Mesenchymal stem cell (in vitro differentiated cells and primary cell): ENCODE results near the gene SIKE1.

Experiments
- DNase-seq: peaks from one replicate; pipeline ENCODE4 v3.0.0-alpha.2; 2013
- H2AFZ ChIP-seq: one replicate; pipeline ENCODE4 v1.6.1; 2013; ENCODE audit warnings: low read depth, mild to moderate bottlenecking, control low read depth, inconsistent platforms, low read length, moderate library complexity
- H2AK5ac ChIP-seq: 2 replicates; pipeline ENCODE4 v1.6.1; 2013; ENCODE audit warnings: low read length, moderate library complexity, mild to moderate bottlenecking, inconsistent platforms; ENCODE audit not compliant: severe bottlenecking
- H2BK120ac ChIP-seq: one replicate; pipeline ENCODE4 v1.6.1; 2013; ENCODE audit warnings: low read depth, mild to moderate bottlenecking, inconsistent platforms, low read length, moderate library complexity
- H2BK12ac ChIP-seq, 2 experiments: one replicate each; pipeline ENCODE4 v1.6.1; 2013; ENCODE audit warnings: inconsistent platforms in 2 of 2, low read length in 2 of 2, mild to moderate bottlenecking in 2 of 2, moderate library complexity in 2 of 2, control low read depth in 1 of 2
- H2BK15ac ChIP-seq: one replicate; pipeline ENCODE4 v1.6.1; 2013; ENCODE audit warnings: mild to moderate bottlenecking, low read depth, inconsistent platforms; ENCODE audit not compliant: poor library complexity, severe bottlenecking
- H2BK5ac ChIP-seq: 2 replicates; pipeline ENCODE4 v1.6.1; 2013; ENCODE audit warnings: low read depth, mild to moderate bottlenecking, low read length, control low read depth, inconsistent platforms; ENCODE audit not compliant: poor library complexity, severe bottlenecking
- H3K14ac ChIP-seq, 2 experiments: one replicate each; pipeline ENCODE4 v1.6.1; 2013; ENCODE audit warnings: inconsistent platforms in 2 of 2, low read length in 2 of 2, control low read depth in 1 of 2, mild to moderate bottlenecking in 1 of 2, moderate library complexity in 1 of 2
- H3K18ac ChIP-seq, 2 experiments: one replicate each; pipeline ENCODE4 v1.6.1; 2013; ENCODE audit warnings: inconsistent platforms in 2 of 2, low read length in 2 of 2, control low read depth in 1 of 2, low read depth in 1 of 2, mild to moderate bottlenecking in 1 of 2
- H3K23ac ChIP-seq, 2 experiments: one replicate each; pipeline ENCODE4 v1.6.1; 2013; ENCODE audit warnings: inconsistent platforms in 2 of 2, low read length in 2 of 2, mild to moderate bottlenecking in 2 of 2, moderate library complexity in 2 of 2, control low read depth in 1 of 2
- H3K27ac ChIP-seq: 2 replicates; pipeline ENCODE4 v1.5.1; 2013; ENCODE audit warnings: mild to moderate bottlenecking, moderate library complexity, low read length, control low read depth, inconsistent platforms; ENCODE audit not compliant: poor library complexity, severe bottlenecking
- H3K27me3 ChIP-seq, 2 experiments: 2 replicates each; pipeline versions ENCODE4 v1.6.1 to v1.7.0; 2013; ENCODE audit warnings: low read length in 2 of 2, mild to moderate bottlenecking in 2 of 2, moderate library complexity in 2 of 2, control low read depth in 1 of 2, inconsistent platforms in 1 of 2; ENCODE audit not compliant: control insufficient read depth in 1 of 2, insufficient read depth in 1 of 2
- H3K36me3 ChIP-seq, 2 experiments: 2 replicates each; pipeline versions ENCODE4 v1.6.1 to v1.7.0; 2013; ENCODE audit warnings: low read length in 2 of 2, control low read depth in 1 of 2, inconsistent platforms in 1 of 2, low read depth in 1 of 2, mild to moderate bottlenecking in 1 of 2; ENCODE audit not compliant: insufficient read depth in 2 of 2, control insufficient read depth in 1 of 2
- H3K4ac ChIP-seq, 2 experiments: one replicate each; pipeline ENCODE4 v1.6.1; 2013; ENCODE audit warnings: inconsistent platforms in 2 of 2, low read length in 2 of 2, mild to moderate bottlenecking in 2 of 2, moderate library complexity in 2 of 2, control low read depth in 1 of 2, low read depth in 1 of 2
- H3K4me1 ChIP-seq: 2 replicates; pipeline ENCODE4 v1.6.1; 2013; ENCODE audit warnings: low read depth, low read length, control low read depth; ENCODE audit not compliant: control insufficient read depth, insufficient read depth
- H3K4me2 ChIP-seq: 2 replicates; pipeline ENCODE4 v1.6.1; 2013; ENCODE audit warnings: low read length, mild to moderate bottlenecking, inconsistent platforms; ENCODE audit not compliant: poor library complexity, severe bottlenecking
- H3K4me3 ChIP-seq, 2 experiments: 2 replicates each; pipeline versions ENCODE4 v1.5.1 to v1.7.0; 2013; ENCODE audit warnings: low read length in 2 of 2, mild to moderate bottlenecking in 2 of 2, control low read depth in 1 of 2, low read depth in 1 of 2; ENCODE audit not compliant: insufficient read depth in 1 of 2
- H3K79me1 ChIP-seq: replicated peaks from 2 replicates; pipeline ENCODE4 v1.6.1; 2013; ENCODE audit warnings: mild to moderate bottlenecking, control low read depth, low read length, inconsistent platforms; ENCODE audit not compliant: poor library complexity, severe bottlenecking
- H3K9ac ChIP-seq: 2 replicates; pipeline ENCODE4 v1.7.0; 2013; ENCODE audit warnings: mild to moderate bottlenecking, low read length, moderate library complexity
- H3K9me3 ChIP-seq: 2 replicates; pipeline ENCODE4 v1.7.0; 2013; ENCODE audit warnings: mild to moderate bottlenecking, low read length; ENCODE audit not compliant: control insufficient read depth
- H4K8ac ChIP-seq: one replicate; pipeline ENCODE4 v1.6.1; 2013; ENCODE audit warnings: inconsistent platforms, mild to moderate bottlenecking, low read length, moderate library complexity
- H4K91ac ChIP-seq: one replicate; pipeline ENCODE4 v1.6.1; 2013; ENCODE audit warnings: mild to moderate bottlenecking, low read length, inconsistent platforms
- WGBS: methylation state at CpG from one replicate; pipeline ENCODE4 v1.1.7; 2013; ENCODE audit warnings: mixed read lengths; 5-methylcytosine and 5-hydroxymethylcytosine counted together

SIKE1 gene

DNA sequence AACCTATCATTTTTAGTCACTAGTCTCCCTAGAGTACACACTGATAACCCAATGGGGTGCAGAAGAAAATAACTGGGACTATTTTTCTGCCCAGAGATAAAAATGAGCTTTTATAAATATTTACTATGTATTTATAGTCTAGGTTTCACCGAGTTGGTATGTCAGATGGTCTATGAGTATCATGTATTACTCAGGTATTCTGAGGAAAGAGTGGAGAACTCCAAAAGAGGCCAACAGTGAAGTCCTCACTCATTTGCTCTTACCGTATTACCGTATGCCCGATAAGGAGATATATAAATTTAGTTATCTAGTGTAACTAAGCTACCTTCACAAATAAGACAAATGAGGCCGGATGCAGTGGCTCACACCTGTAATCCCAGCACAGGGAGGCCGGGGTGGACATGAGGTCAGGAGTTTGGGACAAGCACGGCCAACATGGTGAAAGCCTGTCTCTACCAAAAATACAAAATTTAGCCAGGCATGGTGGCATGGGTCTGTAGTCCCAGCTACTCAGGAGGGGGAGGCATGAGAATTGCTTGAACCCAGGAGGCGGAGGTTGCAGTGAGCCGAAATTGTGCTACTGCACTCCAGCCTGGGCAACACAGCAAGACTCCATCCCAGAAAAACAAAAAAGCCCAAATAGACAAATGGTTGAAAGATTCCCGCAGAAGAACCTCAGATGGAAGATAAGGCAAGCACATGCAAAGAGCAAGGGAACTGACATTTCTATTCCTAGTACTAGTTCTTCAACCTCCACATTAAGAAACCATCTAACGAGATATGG lies 38.3 kb downstream of the SIKE1 start:
- Histone ChIP-seq H3K4me1 (peaks cover 2% of the 10 kb centered on the region), H3K4me3 (no peak overlapping the region), H2BK120ac (no peak overlapping the region), H4K91ac (no peak overlapping the region), H3K18ac (no peak overlapping the region), H3K23ac (no peak overlapping the region), H4K8ac (no peak overlapping the region), H2AFZ (no peak overlapping the region), H3K27ac (no peak overlapping the region), H2BK12ac (no peak overlapping the region), H3K4me2 (no peak overlapping the region), H3K14ac (no peak overlapping the region), H3K27me3 (no peaks in the 10 kb centered on the region), H3K9me3 (no peaks in the 10 kb centered on the region), H3K36me3 (peaks cover 17 to 93% of the 10 kb centered on the region in 2 experiments), H3K9ac (no peak overlapping the region), H2BK15ac (no peak overlapping the region), H3K79me1 (peaks cover 4% of the 10 kb centered on the region), H2BK5ac (peak overlapping the region; percentile 31), H3K4ac (no peak overlapping the region), H2AK5ac (no peak overlapping the region)
- DNase-seq: no peak
- 94% methylated on average over 7 of the region's 11 CpGs for WGBS

DNA sequence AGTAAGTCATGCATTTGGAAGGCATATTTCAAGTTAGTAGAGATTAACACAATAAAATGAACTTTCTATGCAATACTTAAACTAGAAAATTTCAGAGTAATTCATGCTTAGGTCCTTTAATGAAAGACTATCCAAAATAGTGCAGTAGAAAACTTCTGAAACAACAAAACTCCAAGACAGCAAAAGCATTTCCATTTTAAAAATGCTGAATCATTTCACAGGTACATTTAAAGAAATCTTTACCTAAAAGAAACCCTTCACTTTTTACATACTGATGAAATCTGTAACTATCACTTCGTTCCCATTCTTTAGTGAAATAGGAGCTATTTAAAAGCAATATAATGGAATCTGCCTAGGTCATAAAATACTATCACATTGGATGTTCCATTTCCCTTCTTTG lies 40.2 kb downstream of the SIKE1 start:
- H3K4me3 ChIP-seq: no peak overlapping the region
- no peak overlapping the region for H4K91ac ChIP-seq
- H3K4me2 ChIP-seq: no peak overlapping the region
- no peak for DNase-seq
- peaks cover 20 to 93% of the 10 kb centered on the region in 2 experiments for H3K36me3 ChIP-seq
- WGBS: no CpG with 5 or more reads among the region's 1 CpG
- H3K9me3 ChIP-seq: no peaks in the 10 kb centered on the region
- H3K9ac ChIP-seq: no peak overlapping the region
- H3K14ac ChIP-seq: no peak overlapping the region
- no peak overlapping the region for H2AFZ ChIP-seq
- no peak overlapping the region for H3K23ac ChIP-seq
- no peaks in the 10 kb centered on the region for H3K27me3 ChIP-seq
- no peak overlapping the region for H4K8ac ChIP-seq
- H2BK120ac ChIP-seq: no peak overlapping the region
- peaks cover 2% of the 10 kb centered on the region for H3K4me1 ChIP-seq
- H3K18ac ChIP-seq: no peak overlapping the region
- no peak overlapping the region for H2BK12ac ChIP-seq
- H3K79me1 ChIP-seq: peaks cover 12% of the 10 kb centered on the region
- H2BK15ac ChIP-seq: no peak overlapping the region
- H3K4ac ChIP-seq: no peak overlapping the region
- H2AK5ac ChIP-seq: no peak overlapping the region
- H3K27ac ChIP-seq: no peak overlapping the region
- no peak overlapping the region for H2BK5ac ChIP-seq

DNA sequence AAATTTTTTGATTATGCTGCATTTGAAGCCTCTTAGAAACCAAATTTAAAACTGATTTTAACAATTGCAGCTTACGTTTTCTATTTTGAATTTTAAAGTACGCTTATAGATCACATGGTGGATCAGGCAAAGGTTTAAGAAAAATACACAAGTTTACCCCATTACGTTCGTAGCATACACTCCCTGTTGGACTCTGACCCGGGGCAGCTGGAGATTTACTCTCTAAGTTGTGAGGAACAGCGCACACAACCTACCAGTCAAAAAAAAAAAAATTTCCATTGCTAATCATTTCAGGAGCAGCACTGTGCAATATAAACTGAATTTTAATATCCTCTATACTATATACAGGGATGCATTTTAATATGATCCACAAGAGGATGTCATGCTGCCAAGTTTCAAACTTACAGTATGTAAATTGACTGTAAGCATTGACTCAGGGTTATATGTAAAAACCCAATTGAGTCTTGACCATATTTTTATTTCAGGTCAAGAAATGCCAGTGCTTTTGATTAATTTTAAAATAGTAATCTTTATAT lies 43.1 kb downstream of the SIKE1 start:
- no peak overlapping the region for H3K18ac ChIP-seq
- no peak overlapping the region for H3K4ac ChIP-seq
- no peak overlapping the region for H2AFZ ChIP-seq
- H3K9ac ChIP-seq: no peak overlapping the region
- H3K4me1 ChIP-seq: no peaks in the 10 kb centered on the region
- no peak overlapping the region for H3K4me3 ChIP-seq
- H3K27me3 ChIP-seq: no peaks in the 10 kb centered on the region
- no peak overlapping the region for H3K27ac ChIP-seq
- H2BK5ac ChIP-seq: no peak overlapping the region
- no peak overlapping the region for H2BK120ac ChIP-seq
- WGBS: 94% methylated on average over 5 of the region's 6 CpGs
- H3K4me2 ChIP-seq: no peak overlapping the region
- H2AK5ac ChIP-seq: no peak overlapping the region
- no peak overlapping the region for H4K8ac ChIP-seq
- H3K79me1 ChIP-seq: peaks cover 18% of the 10 kb centered on the region
- no peak overlapping the region for H3K14ac ChIP-seq
- no peak overlapping the region for H2BK12ac ChIP-seq
- H2BK15ac ChIP-seq: no peak overlapping the region
- peaks cover 18 to 95% of the 10 kb centered on the region in 2 experiments for H3K36me3 ChIP-seq
- no peaks in the 10 kb centered on the region for H3K9me3 ChIP-seq
- no peak overlapping the region for H4K91ac ChIP-seq
- no peak overlapping the region for H3K23ac ChIP-seq
- no peak for DNase-seq

DNA sequence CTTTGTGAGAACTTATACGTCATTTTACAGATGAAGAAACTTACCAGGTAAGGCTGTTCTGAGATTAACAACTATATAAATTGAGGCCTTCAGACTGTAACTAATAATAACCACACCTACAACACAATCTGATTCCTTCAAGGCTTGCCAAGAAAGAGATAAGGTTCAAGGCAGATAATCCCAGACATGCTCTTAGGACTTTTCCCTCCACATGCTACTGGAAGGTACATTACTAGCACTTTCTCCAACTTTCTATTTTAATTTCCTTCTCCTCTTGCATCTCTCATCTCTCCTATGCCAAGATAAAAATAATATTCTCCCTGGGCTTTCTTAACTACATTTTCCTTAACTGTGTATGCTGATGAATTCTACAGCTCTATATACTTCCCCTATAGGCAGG lies 45.0 kb downstream of the SIKE1 start:
- Histone ChIP-seq H3K27me3 (no peaks in the 10 kb centered on the region), H4K91ac (no peak overlapping the region), H2BK15ac (no peak overlapping the region), H2BK5ac (no peak overlapping the region), H2AFZ (no peak overlapping the region), H3K4me3 (no peak overlapping the region), H2BK120ac (no peak overlapping the region), H3K23ac (no peak overlapping the region), H3K36me3 (peaks cover 19 to 95% of the 10 kb centered on the region in 2 experiments), H3K9me3 (no peaks in the 10 kb centered on the region), H3K14ac (no peak overlapping the region), H3K4me2 (no peak overlapping the region), H4K8ac (no peak overlapping the region), H2AK5ac (no peak overlapping the region), H3K4ac (no peak overlapping the region), H3K9ac (no peak overlapping the region), H3K18ac (no peak overlapping the region), H3K79me1 (peaks cover 21% of the 10 kb centered on the region), H3K4me1 (no peaks in the 10 kb centered on the region), H2BK12ac (no peak overlapping the region), H3K27ac (no peak overlapping the region)
- no peak for DNase-seq
- 100% methylated on average over 1 of the region's 1 CpG for WGBS
